ENCODE results near the gene NTSR2.
A peak's percentile ranks its signal among the peaks of the same experiment; 100 is the strongest.

GRCh38 chr2:11669454-11670291 is at the start of gene NTSR2:
- TF ChIP-seq RNF2 (IDR thresholded peaks at IDR 0.05; ENCODE audit: borderline replicate concordance, low read depth) (no peak), CTCF (IDR thresholded peaks at IDR 0.05) (no peak), MAFK (IDR thresholded peaks at IDR 0.05; ENCODE audit: partially characterized antibody) (no peak), ELK1 (IDR thresholded peaks at IDR 0.05; ENCODE audit: low read depth, low read length) (no peak), MAX (IDR thresholded peaks at IDR 0.05) (peak; percentile 90), CBX8 (IDR thresholded peaks at IDR 0.05) (no peak), MYC (IDR thresholded peaks at IDR 0.05; ENCODE audit: borderline replicate concordance, low read length) (peak; percentile 68; the same call in 1 of the 2 replicates), POLR2A (IDR thresholded peaks at IDR 0.05; ENCODE audit: low read length) (no peak), HDAC2 (IDR thresholded peaks at IDR 0.05) (no peak), POLR2AphosphoS2 (conservative IDR thresholded peaks at IDR 0.05; ENCODE audit: low read length) (no peak), E2F6 (IDR thresholded peaks at IDR 0.05; ENCODE audit: borderline replicate concordance, low read depth) (peak; percentile 84)

Measured in A549 (cell line).